Measurements from ENCODE around the gene CPED1.

CPED1 gene

GRCh38 chr7:121046009-121046408 lies 57.5 kb downstream of the CPED1 start:
- H3K4me3 ChIP-seq (ENCODE audit: low read depth, low read length) = no peak overlapping the region
- no peak for DNase-seq (ENCODE audit: low read depth)
- TF ChIP-seq CTCF (IDR thresholded peaks at IDR 0.05; ENCODE audit: insufficient read depth, low read depth, low read length, missing control alignments) = no peak

GRCh38 chr7:121046893-121047468 lies 58.5 kb downstream of the CPED1 start:
- no peak overlapping the region for H3K4me3 ChIP-seq (ENCODE audit: low read depth, low read length)
- no peak for TF ChIP-seq CTCF (IDR thresholded peaks at IDR 0.05; ENCODE audit: insufficient read depth, low read depth, low read length, missing control alignments)
- no peak for DNase-seq (ENCODE audit: low read depth)

GRCh38 chr7:121048195-121048594 lies 59.7 kb downstream of the CPED1 start:
- H3K4me3 ChIP-seq (ENCODE audit: low read depth, low read length) = no peak overlapping the region
- no peak for DNase-seq (ENCODE audit: low read depth)
- no peak for TF ChIP-seq CTCF (IDR thresholded peaks at IDR 0.05; ENCODE audit: insufficient read depth, low read depth, low read length, missing control alignments)

GRCh38 chr7:121049028-121049791 lies 60.7 kb downstream of the CPED1 start:
- no peak for TF ChIP-seq CTCF (IDR thresholded peaks at IDR 0.05; ENCODE audit: insufficient read depth, low read depth, low read length, missing control alignments)
- no peak overlapping the region for H3K4me3 ChIP-seq (ENCODE audit: low read depth, low read length)
- DNase-seq (ENCODE audit: low read depth) = no peak

GRCh38 chr7:121049897-121050296 lies 61.4 kb downstream of the CPED1 start:
- no peak for DNase-seq (ENCODE audit: low read depth)
- TF ChIP-seq CTCF (IDR thresholded peaks at IDR 0.05; ENCODE audit: insufficient read depth, low read depth, low read length, missing control alignments) = no peak
- no peak overlapping the region for H3K4me3 ChIP-seq (ENCODE audit: low read depth, low read length)

- DNase-seq (ENCODE audit: low read depth) = no peak
- TF ChIP-seq CTCF (IDR thresholded peaks at IDR 0.05; ENCODE audit: insufficient read depth, low read depth, low read length, missing control alignments) = no peak
- no peak overlapping the region for H3K4me3 ChIP-seq (ENCODE audit: low read depth, low read length)
Observed at GRCh38 chr7:121053219-121053618, 64.7 kb downstream of the CPED1 start.
